Adipocyte (in vitro differentiated cells): Measurements from ENCODE around the gene KCTD12.
"Not testable (repeated sequence)": the region's sequence is repeated elsewhere in the genome, so short reads cannot be mapped to it uniquely, and the experiment has no call there.

Experiments
- DNase-seq: peaks from one replicate; pipeline ENCODE4 v3.0.0-alpha.2; 2015; ENCODE audit warnings: low read depth
- H3K27me3 ChIP-seq: replicated peaks from 2 replicates; pipeline ENCODE4 v1.7.0; 2013; ENCODE audit warnings: mild to moderate bottlenecking, low read length, moderate library complexity; ENCODE audit not compliant: control insufficient read depth, insufficient read depth
- H3K36me3 ChIP-seq: 2 replicates; pipeline ENCODE4 v1.7.0; 2013; ENCODE audit warnings: low read length, mild to moderate bottlenecking, moderate library complexity; ENCODE audit not compliant: control insufficient read depth, insufficient read depth, severe bottlenecking
- H3K4me1 ChIP-seq: 2 replicates; pipeline ENCODE4 v1.7.0; 2013; ENCODE audit warnings: mild to moderate bottlenecking, low read length, moderate library complexity; ENCODE audit not compliant: control insufficient read depth, insufficient read depth
- H3K4me3 ChIP-seq: 2 replicates; pipeline ENCODE4 v1.7.0; 2013; ENCODE audit warnings: mild to moderate bottlenecking, low read length, moderate library complexity
- H3K9ac ChIP-seq: 2 replicates; pipeline ENCODE4 v1.7.0; 2013; ENCODE audit warnings: mild to moderate bottlenecking, low read length, moderate library complexity
- H3K9me3 ChIP-seq: 2 replicates; pipeline ENCODE4 v1.7.0; 2013; ENCODE audit warnings: mild to moderate bottlenecking, low read length, moderate library complexity; ENCODE audit not compliant: control insufficient read depth

Gene KCTD12

DNA sequence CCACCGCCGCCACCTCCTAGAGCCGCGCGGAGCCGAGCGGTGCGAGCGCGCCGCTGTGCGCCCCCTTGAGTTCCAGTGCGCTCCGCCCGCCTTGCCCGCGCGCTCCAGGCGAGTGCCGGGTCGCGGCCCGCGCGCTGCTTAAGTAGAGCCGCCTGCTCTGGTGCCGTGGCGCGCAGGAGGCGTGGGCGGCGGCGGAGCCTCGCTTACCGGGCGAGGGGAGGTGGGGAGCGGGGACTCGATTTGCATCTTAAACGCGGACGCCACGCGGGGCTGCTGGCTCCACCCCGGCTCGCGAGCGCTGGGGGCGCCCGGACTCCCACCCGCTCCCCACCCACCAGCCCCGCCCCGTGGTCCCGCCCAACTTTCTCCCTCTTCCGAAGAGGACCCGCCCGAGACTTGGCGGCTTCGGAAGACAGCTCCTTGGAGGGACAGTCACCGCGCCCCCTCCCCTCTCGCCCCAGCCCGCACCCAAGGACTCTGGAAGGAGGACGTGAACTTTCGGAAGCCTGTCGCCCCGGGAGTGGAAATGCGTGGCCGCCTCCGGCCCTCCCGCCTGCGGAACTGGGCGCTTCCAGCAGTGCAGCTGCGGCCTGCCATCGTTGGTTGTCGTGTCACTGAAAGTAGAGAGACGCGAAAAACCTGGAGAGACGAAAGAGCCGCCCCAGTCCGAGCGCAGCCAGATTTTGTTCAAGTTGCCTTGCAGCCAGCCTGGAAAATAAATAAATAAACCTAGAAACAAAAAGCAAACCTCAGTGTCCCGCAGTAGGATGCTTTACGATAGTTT lies at the start of gene KCTD12:
Gene KCTD12, minus strand, starts transcription at position 114 of the 784 bp plus-strand sequence. CDS start 257 bp downstream, outside the sequence.
- DNase-seq: peak; percentile 95
- H3K4me3 ChIP-seq: peak within 1 kb of the TSS; percentile 87
- no peaks in the 10 kb centered on the region for H3K36me3 ChIP-seq
- H3K9me3 ChIP-seq: no peaks in the 10 kb centered on the region
- H3K9ac ChIP-seq: peak within 1 kb of the TSS; percentile 88
- H3K27me3 ChIP-seq: no peaks in the 10 kb centered on the region
- H3K4me1 ChIP-seq: peaks cover 46% of the 10 kb centered on the region

DNA sequence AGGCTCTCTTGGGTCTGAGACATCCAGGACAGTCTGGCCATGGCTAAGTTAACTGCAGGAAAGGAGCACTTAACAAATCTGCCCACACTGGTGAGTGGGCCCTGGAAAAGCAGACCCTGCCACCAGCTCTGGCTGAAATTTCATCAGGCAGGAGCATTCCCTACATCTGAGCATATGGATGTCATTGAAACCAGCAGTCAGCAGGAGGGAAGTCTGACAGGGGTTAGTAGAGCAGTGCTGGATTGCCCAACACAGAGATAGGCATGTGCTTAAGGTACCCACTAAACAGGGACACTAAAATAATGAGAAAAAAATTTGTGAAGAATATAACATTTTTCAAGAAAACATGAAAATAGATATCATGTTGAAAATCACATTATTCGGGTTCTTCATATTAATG lies 48.5 kb upstream of the KCTD12 start:
- H3K36me3 ChIP-seq: no peaks in the 10 kb centered on the region
- H3K9me3 ChIP-seq: peaks cover 6% of the 10 kb centered on the region
- DNase-seq: peak; percentile 51
- H3K9ac ChIP-seq: no peak overlapping the region
- H3K27me3 ChIP-seq: no peaks in the 10 kb centered on the region
- H3K4me3 ChIP-seq: no peak overlapping the region
- peaks cover 26% of the 10 kb centered on the region for H3K4me1 ChIP-seq

DNA sequence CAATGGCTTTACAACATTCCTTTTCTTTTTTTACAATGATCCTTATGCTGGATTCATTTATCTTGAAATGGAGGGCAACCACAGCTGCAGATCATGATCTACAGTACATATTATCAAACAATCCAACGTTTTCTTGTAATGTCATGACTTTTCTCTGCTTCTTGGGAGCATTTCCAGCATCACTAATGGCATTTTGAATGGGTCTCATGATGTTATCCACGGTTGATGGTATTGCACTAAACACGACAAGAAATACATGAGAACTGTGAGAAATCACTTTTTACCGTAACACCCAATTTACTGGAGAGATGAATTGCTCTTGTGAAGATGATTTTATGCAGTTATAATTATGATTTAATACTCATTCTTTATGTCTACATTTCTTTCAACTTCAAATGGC lies 45.9 kb upstream of the KCTD12 start:
- no peaks in the 10 kb centered on the region for H3K27me3 ChIP-seq
- no peak for DNase-seq
- H3K4me3 ChIP-seq: no peak overlapping the region
- H3K36me3 ChIP-seq: no peaks in the 10 kb centered on the region
- H3K9me3 ChIP-seq: peaks cover 6% of the 10 kb centered on the region
- H3K4me1 ChIP-seq: peaks cover 4% of the 10 kb centered on the region
- H3K9ac ChIP-seq: no peak overlapping the region

- no peaks in the 10 kb centered on the region for H3K4me1 ChIP-seq
- no peak overlapping the region for H3K9ac ChIP-seq
- no peak overlapping the region for H3K4me3 ChIP-seq
- no peaks in the 10 kb centered on the region for H3K27me3 ChIP-seq
- H3K9me3 ChIP-seq: peaks cover 6% of the 10 kb centered on the region
- H3K36me3 ChIP-seq: no peaks in the 10 kb centered on the region
- no peak for DNase-seq
Observed at GRCh38 chr13:76929851-76930374, 43.7 kb upstream of the KCTD12 start.

DNA sequence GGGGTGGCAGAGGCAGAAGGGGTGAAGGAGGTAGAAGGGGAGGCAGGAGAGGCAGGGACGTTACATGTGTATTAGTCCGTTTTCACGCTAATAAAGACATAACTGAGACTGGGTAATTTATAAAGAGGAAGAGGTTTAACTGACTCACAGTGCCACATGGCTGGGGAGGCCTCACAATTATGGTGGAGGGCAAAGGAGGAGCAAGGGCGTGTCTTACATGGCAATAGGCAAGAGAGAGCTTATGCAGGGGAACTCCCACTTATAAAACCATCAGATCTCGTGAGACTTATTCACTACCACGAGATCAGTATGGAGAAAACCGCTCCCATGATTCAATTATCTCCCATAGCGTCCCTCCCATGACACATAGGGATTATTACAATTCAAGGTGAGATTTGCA lies 43.1 kb upstream of the KCTD12 start:
- H3K9me3 ChIP-seq: peaks cover 6% of the 10 kb centered on the region
- peaks cover 5% of the 10 kb centered on the region for H3K4me1 ChIP-seq
- DNase-seq: no peak
- H3K9ac ChIP-seq: no peak overlapping the region
- no peaks in the 10 kb centered on the region for H3K27me3 ChIP-seq
- no peak overlapping the region for H3K4me3 ChIP-seq
- H3K36me3 ChIP-seq: no peaks in the 10 kb centered on the region

- no peak for DNase-seq
- H3K4me1 ChIP-seq: peaks cover 11% of the 10 kb centered on the region
- no peak overlapping the region for H3K9ac ChIP-seq
- no peaks in the 10 kb centered on the region for H3K36me3 ChIP-seq
- H3K9me3 ChIP-seq: peaks cover 6% of the 10 kb centered on the region
- H3K4me3 ChIP-seq: no peak overlapping the region
- H3K27me3 ChIP-seq: no peaks in the 10 kb centered on the region
Observed at GRCh38 chr13:76928456-76928855, 42.3 kb upstream of the KCTD12 start.

- H3K9me3 ChIP-seq: peaks cover 6% of the 10 kb centered on the region
- H3K9ac ChIP-seq: no peak overlapping the region
- H3K4me1 ChIP-seq: peaks cover 11% of the 10 kb centered on the region
- no peak for DNase-seq
- no peaks in the 10 kb centered on the region for H3K27me3 ChIP-seq
- H3K4me3 ChIP-seq: no peak overlapping the region
- no peaks in the 10 kb centered on the region for H3K36me3 ChIP-seq
Observed at GRCh38 chr13:76927955-76928354, 41.8 kb upstream of the KCTD12 start.

GRCh38 chr13:76925115-76925514 lies 38.9 kb upstream of the KCTD12 start:
- H3K9ac ChIP-seq: no peak overlapping the region
- no peaks in the 10 kb centered on the region for H3K36me3 ChIP-seq
- H3K27me3 ChIP-seq: no peaks in the 10 kb centered on the region
- H3K4me3 ChIP-seq: no peak overlapping the region
- peaks cover 22% of the 10 kb centered on the region for H3K4me1 ChIP-seq
- DNase-seq: no peak
- no peaks in the 10 kb centered on the region for H3K9me3 ChIP-seq

GRCh38 chr13:76921516-76921915 lies 35.3 kb upstream of the KCTD12 start:
- Histone ChIP-seq H3K9ac (no peak overlapping the region), H3K27me3 (no peaks in the 10 kb centered on the region), H3K36me3 (no peaks in the 10 kb centered on the region), H3K4me1 (peaks cover 38% of the 10 kb centered on the region), H3K9me3 (no peaks in the 10 kb centered on the region), H3K4me3 (no peak overlapping the region)
- no peak for DNase-seq

GRCh38 chr13:76917755-76918481 lies 31.7 kb upstream of the KCTD12 start:
- H3K36me3 ChIP-seq, H3K27me3 ChIP-seq, H3K9me3 ChIP-seq, H3K4me3 ChIP-seq: not testable (repeated sequence)
- peak; percentile 80 for DNase-seq
- peak overlapping the region; percentile 47 for H3K9ac ChIP-seq
- peaks cover 27% of the 10 kb centered on the region for H3K4me1 ChIP-seq

DNA sequence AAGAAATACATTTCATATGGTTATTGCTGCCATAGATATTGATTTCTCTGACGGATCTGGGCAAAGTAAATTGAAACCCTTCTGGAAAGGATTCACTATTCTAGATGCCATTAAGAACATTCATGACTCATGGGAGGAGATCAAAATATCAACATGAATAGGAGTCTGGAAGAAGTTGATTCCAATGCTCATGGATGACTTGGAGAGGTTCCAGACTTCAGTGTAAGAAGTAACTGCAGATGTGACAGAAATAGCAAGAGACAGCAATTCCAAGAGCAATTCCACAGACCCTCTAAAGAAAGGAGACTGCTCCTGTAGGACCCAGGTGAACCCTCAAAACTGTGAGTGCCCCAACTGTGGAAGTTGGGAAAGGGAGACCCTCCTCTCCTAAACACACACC lies 30.9 kb upstream of the KCTD12 start:
- H3K36me3 ChIP-seq: no peaks in the 10 kb centered on the region
- no peaks in the 10 kb centered on the region for H3K27me3 ChIP-seq
- H3K4me3 ChIP-seq: no peak overlapping the region
- peaks cover 27% of the 10 kb centered on the region for H3K4me1 ChIP-seq
- DNase-seq: peak; percentile 38
- no peaks in the 10 kb centered on the region for H3K9me3 ChIP-seq
- H3K9ac ChIP-seq: peak overlapping the region; percentile 47
